Measurements from ENCODE around the gene TMUB1. TPM values are rescaled to one million over a fixed set of nuclear protein-coding genes. Genes with fewer than 3 reads are reported as not detected.
"Not testable (repeated sequence)": the region's sequence is repeated elsewhere in the genome, so short reads cannot be mapped to it uniquely, and the experiment has no call there.

The TMUB1 gene
- total RNA-seq, 1 donor from 2014 or later, result 33.9 TPM

GRCh38 chr7:151047976-151048815 is 35.1 kb downstream of the TMUB1 start, which contains the start of gene ASIC3:
ASIC3 (plus strand) TSS chr7:151048531; CDS start chr7:151048886, 355 bp downstream.
- intact Hi-C loops (cut with DNase I), result no loop called here
- ATAC-seq (ENCODE audit: poor library complexity) (no peak), DNase-seq (no peak)

GRCh38 chr7:151046603-151047573 is 36.4 kb downstream of the TMUB1 start:
- intact Hi-C loops (cut with DNase I), result no loop called here
- DNase-seq (no peak), ATAC-seq (ENCODE audit: poor library complexity) (no peak)

- ATAC-seq (ENCODE audit: poor library complexity) (no peak), DNase-seq (no peak)
- intact Hi-C loops (cut with DNase I), result no loop called here
Observed at GRCh38 chr7:151045967-151046366, 37.3 kb downstream of the TMUB1 start.

- ATAC-seq (ENCODE audit: poor library complexity) (no peak), DNase-seq (no peak)
- intact Hi-C loops (cut with DNase I), result no loop called here
Observed at GRCh38 chr7:151045262-151045661, 38.0 kb downstream of the TMUB1 start.

- intact Hi-C loops (cut with DNase I), result no loop called here
- no peak for ATAC-seq (ENCODE audit: poor library complexity)
- DNase-seq, result no peak
Observed at GRCh38 chr7:151043959-151044358, 39.3 kb downstream of the TMUB1 start.

- intact Hi-C loops (cut with DNase I); ATAC-seq (ENCODE audit: poor library complexity); DNase-seq: not testable (repeated sequence)
Observed at GRCh38 chr7:151043449-151043848, 39.8 kb downstream of the TMUB1 start.

- ATAC-seq (ENCODE audit: poor library complexity) (no peak), DNase-seq (no peak)
- intact Hi-C loops (cut with DNase I), result no loop called here
Observed at GRCh38 chr7:151040616-151041375, 42.5 kb downstream of the TMUB1 start.

- no peak for ATAC-seq (ENCODE audit: poor library complexity)
- no peak for DNase-seq
- intact Hi-C loops (cut with DNase I), result loop anchor here (10.0 kb wide), 1 partner anchor 75 kb away; no protein-coding TSS in a partner anchor
Observed at GRCh38 chr7:151039850-151040548, 43.3 kb downstream of the TMUB1 start.

GRCh38 chr7:151038951-151039849 is 44.1 kb downstream of the TMUB1 start:
- intact Hi-C loops (cut with DNase I), result loop anchor here (10.0 kb wide), 1 partner anchor 76 kb away; no protein-coding TSS in a partner anchor
- peak; percentile 66 for DNase-seq
- ATAC-seq (ENCODE audit: poor library complexity), result peak; percentile 43

GRCh38 chr7:151035902-151036301 is 47.4 kb downstream of the TMUB1 start:
- intact Hi-C loops (cut with DNase I), result loop anchor here (10.0 kb wide), 1 partner anchor 79 kb away; no protein-coding TSS in a partner anchor
- no peak for ATAC-seq (ENCODE audit: poor library complexity)

GRCh38 chr7:151035026-151035717 is 48.1 kb downstream of the TMUB1 start:
- ATAC-seq (ENCODE audit: poor library complexity), result peak; percentile 71
- DNase-seq, result no peak
- intact Hi-C loops (cut with DNase I), result loop anchor here (10.0 kb wide), 1 partner anchor 80 kb away; no protein-coding TSS in a partner anchor

More at GRCh38 chr7:151035902-151036301, 47.4 kb downstream of the TMUB1 start:
- no peak for DNase-seq

GRCh38 chr7:151034312-151035025 is 48.8 kb downstream of the TMUB1 start:
- intact Hi-C loops (cut with DNase I), result loop anchor here (10.0 kb wide), 1 partner anchor 80 kb away; no protein-coding TSS in a partner anchor
- ATAC-seq (ENCODE audit: poor library complexity), result no peak
- DNase-seq, result no peak

- intact Hi-C loops (cut with DNase I), result loop anchor here (10.0 kb wide), 1 partner anchor 81 kb away; no protein-coding TSS in a partner anchor
- DNase-seq (no peak), ATAC-seq (ENCODE audit: poor library complexity) (no peak)
Observed at GRCh38 chr7:151033864-151034249, 49.4 kb downstream of the TMUB1 start.

GRCh38 chr7:151032936-151033863 is 50.1 kb downstream of the TMUB1 start:
- DNase-seq, result no peak
- no peak for ATAC-seq (ENCODE audit: poor library complexity)
- intact Hi-C loops (cut with DNase I), result loop anchor here (10.0 kb wide), 1 partner anchor 82 kb away; no protein-coding TSS in a partner anchor

Data from Right ventricle myocardium superior (tissue), 1 donor.